ENCODE results near the gene SLC44A5. TPM values are rescaled to one million over a fixed set of nuclear protein-coding genes. Genes with fewer than 3 reads are reported as not detected.
"Not testable (repeated sequence)": the region's sequence is repeated elsewhere in the genome, so short reads cannot be mapped to it uniquely, and the experiment has no call there.

SLC44A5 gene
- total and polyA plus RNA-seq, 4 donors: 0.75 to 1.6 (median 1.1) TPM

- H3K27me3 ChIP-seq (ENCODE audit: control insufficient read depth in 1 of 2, insufficient read depth in 2 of 2, low read length in 1 of 2): no peaks in the 10 kb centered on the region
- DNase-seq (no peak), ATAC-seq (ENCODE audit: low FRiP score) (no peak)
- H3K36me3 ChIP-seq (ENCODE audit: control insufficient read depth in 1 of 2, insufficient read depth in 2 of 2, low read length in 1 of 2): no peaks in the 10 kb centered on the region
- H3K27ac ChIP-seq (ENCODE audit: low read depth in 1 of 2, low read length in 2 of 2): no peak overlapping the region
- no peaks in the 10 kb centered on the region for H3K4me1 ChIP-seq (ENCODE audit: control insufficient read depth in 1 of 2, insufficient read depth in 2 of 2, low read length in 2 of 2)
- H3K9me3 ChIP-seq (ENCODE audit: control insufficient read depth, low read length): no peaks in the 10 kb centered on the region
- WGBS, 2 donors: 78 to 84% methylated on average over 3 of the region's 3 CpGs
- intact Hi-C loops (cut with DNase I): no loop called here
- H3K4me3 ChIP-seq (ENCODE audit: low read length in 2 of 2): no peak overlapping the region
Measured at GRCh38 chr1:75292013-75292412, 318.9 kb downstream of the SLC44A5 start.

- no peak overlapping the region for H3K4me3 ChIP-seq (ENCODE audit: low read length in 2 of 2)
- intact Hi-C loops (cut with DNase I): no loop called here
- DNase-seq (no peak), ATAC-seq (ENCODE audit: low FRiP score) (no peak)
- no peaks in the 10 kb centered on the region for H3K9me3 ChIP-seq (ENCODE audit: control insufficient read depth, low read length)
- 55 to 66% methylated on average over 1 of the region's 1 CpG for WGBS, 2 donors
- no peaks in the 10 kb centered on the region for H3K27me3 ChIP-seq (ENCODE audit: control insufficient read depth in 1 of 2, insufficient read depth in 2 of 2, low read length in 1 of 2)
- H3K27ac ChIP-seq (ENCODE audit: low read depth in 1 of 2, low read length in 2 of 2): no peak overlapping the region
- H3K36me3 ChIP-seq (ENCODE audit: control insufficient read depth in 1 of 2, insufficient read depth in 2 of 2, low read length in 1 of 2): no peaks in the 10 kb centered on the region
- no peaks in the 10 kb centered on the region for H3K4me1 ChIP-seq (ENCODE audit: control insufficient read depth in 1 of 2, insufficient read depth in 2 of 2, low read length in 2 of 2)
Measured at GRCh38 chr1:75276385-75276784, 334.5 kb downstream of the SLC44A5 start.

GRCh38 chr1:75275631-75276030 is 335.3 kb downstream of the SLC44A5 start:
- intact Hi-C loops (cut with DNase I): no loop called here
- no peaks in the 10 kb centered on the region for H3K36me3 ChIP-seq (ENCODE audit: control insufficient read depth in 1 of 2, insufficient read depth in 2 of 2, low read length in 1 of 2)
- H3K9me3 ChIP-seq (ENCODE audit: control insufficient read depth, low read length): no peaks in the 10 kb centered on the region
- DNase-seq (no peak), ATAC-seq (ENCODE audit: low FRiP score) (no peak)
- H3K4me3 ChIP-seq (ENCODE audit: low read length in 2 of 2): no peak overlapping the region
- no peaks in the 10 kb centered on the region for H3K27me3 ChIP-seq (ENCODE audit: control insufficient read depth in 1 of 2, insufficient read depth in 2 of 2, low read length in 1 of 2)
- WGBS, 2 donors: 63 to 65% methylated on average over 1 of the region's 1 CpG
- H3K27ac ChIP-seq (ENCODE audit: low read depth in 1 of 2, low read length in 2 of 2): no peak overlapping the region
- H3K4me1 ChIP-seq (ENCODE audit: control insufficient read depth in 1 of 2, insufficient read depth in 2 of 2, low read length in 2 of 2): no peaks in the 10 kb centered on the region

GRCh38 chr1:75274920-75275506 is 335.9 kb downstream of the SLC44A5 start:
- no peaks in the 10 kb centered on the region for H3K9me3 ChIP-seq (ENCODE audit: control insufficient read depth, low read length)
- no peak overlapping the region for H3K4me3 ChIP-seq (ENCODE audit: low read length in 2 of 2)
- no peak for ATAC-seq (ENCODE audit: low FRiP score)
- DNase-seq: no peak
- H3K36me3 ChIP-seq (ENCODE audit: control insufficient read depth in 1 of 2, insufficient read depth in 2 of 2, low read length in 1 of 2): no peaks in the 10 kb centered on the region
- H3K27ac ChIP-seq (ENCODE audit: low read depth in 1 of 2, low read length in 2 of 2): no peak overlapping the region
- no peaks in the 10 kb centered on the region for H3K4me1 ChIP-seq (ENCODE audit: control insufficient read depth in 1 of 2, insufficient read depth in 2 of 2, low read length in 2 of 2)
- H3K27me3 ChIP-seq (ENCODE audit: control insufficient read depth in 1 of 2, insufficient read depth in 2 of 2, low read length in 1 of 2): no peaks in the 10 kb centered on the region
- intact Hi-C loops (cut with DNase I): no loop called here

DNA sequence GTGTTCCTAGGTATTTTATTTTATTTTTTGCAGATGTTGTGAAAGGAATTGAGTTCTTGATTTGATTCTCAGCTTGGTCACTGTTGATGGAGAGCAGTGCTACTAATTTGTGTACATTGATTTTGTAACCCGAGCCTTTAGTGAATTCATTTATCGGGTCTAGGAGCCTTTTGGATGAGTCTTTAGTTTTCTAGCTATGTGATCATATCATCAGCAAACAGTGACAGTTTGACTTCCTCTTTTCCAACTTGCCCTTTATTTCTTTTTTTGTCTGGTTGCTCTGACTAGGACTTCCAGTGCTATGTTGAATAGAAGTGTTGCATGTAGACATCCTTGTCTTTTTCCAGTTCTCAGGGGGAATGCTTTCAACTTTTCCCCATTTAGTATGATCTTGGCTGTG is 337.8 kb downstream of the SLC44A5 start:
- no peaks in the 10 kb centered on the region for H3K27me3 ChIP-seq (ENCODE audit: control insufficient read depth in 1 of 2, insufficient read depth in 2 of 2, low read length in 1 of 2)
- H3K27ac ChIP-seq (ENCODE audit: low read depth in 1 of 2, low read length in 2 of 2): no peak overlapping the region
- H3K36me3 ChIP-seq (ENCODE audit: control insufficient read depth in 1 of 2, insufficient read depth in 2 of 2, low read length in 1 of 2): no peaks in the 10 kb centered on the region
- ATAC-seq (ENCODE audit: low FRiP score) (no peak), DNase-seq (no peak)
- H3K9me3 ChIP-seq (ENCODE audit: control insufficient read depth, low read length): no peaks in the 10 kb centered on the region
- 90 to 91% methylated on average over 2 of the region's 2 CpGs for WGBS, 2 donors
- no peaks in the 10 kb centered on the region for H3K4me1 ChIP-seq (ENCODE audit: control insufficient read depth in 1 of 2, insufficient read depth in 2 of 2, low read length in 2 of 2)
- intact Hi-C loops (cut with DNase I): no loop called here
- H3K4me3 ChIP-seq (ENCODE audit: low read length in 2 of 2): no peak overlapping the region

DNA sequence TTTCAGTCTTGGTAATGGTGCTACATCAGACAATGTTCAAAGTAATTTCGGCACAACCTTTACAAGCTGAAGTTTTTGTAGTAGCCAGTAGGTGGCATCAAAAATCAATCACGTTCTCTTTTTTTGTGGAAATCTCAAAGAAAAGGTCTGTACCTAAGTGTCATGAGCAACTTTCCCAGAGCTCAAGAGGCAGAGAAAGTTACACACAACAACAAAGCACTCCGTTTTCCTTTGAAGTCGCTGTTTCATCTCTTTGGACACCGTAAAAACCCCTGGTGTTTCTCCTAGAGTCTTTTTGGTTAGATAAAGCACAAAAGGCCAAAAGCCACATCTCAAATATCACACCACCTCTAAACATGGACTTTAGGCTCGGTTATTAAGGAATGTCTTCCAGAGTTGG is 345.1 kb downstream of the SLC44A5 start:
- intact Hi-C loops (cut with DNase I): loop anchor here (2.0 to 10.0 kb wide), 2 partner anchors 367 to 369 kb away; no protein-coding TSS in a partner anchor
- H3K4me1 ChIP-seq (ENCODE audit: control insufficient read depth in 1 of 2, insufficient read depth in 2 of 2, low read length in 2 of 2): no peaks in the 10 kb centered on the region

DNA sequence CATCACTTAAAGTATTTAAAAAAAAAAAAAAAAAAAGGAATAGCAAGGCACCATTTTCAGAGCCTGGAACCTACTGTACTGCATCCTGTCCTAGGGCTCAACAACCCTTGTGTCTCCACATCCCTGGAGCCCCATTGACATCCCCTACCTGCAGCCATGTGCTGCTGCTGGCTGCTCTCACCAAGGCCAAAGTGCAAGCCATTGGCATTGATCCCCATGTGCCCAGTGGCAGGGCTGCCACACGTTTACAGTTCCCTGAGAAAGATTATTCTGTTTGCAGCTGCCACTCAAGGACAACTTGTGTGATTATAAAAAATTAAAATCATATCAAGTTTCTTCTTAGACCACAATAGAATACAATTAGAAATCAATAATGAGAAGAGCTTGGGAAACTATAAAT is 346.8 kb downstream of the SLC44A5 start:
- Histone ChIP-seq H3K36me3 (ENCODE audit: control insufficient read depth in 1 of 2, insufficient read depth in 2 of 2, low read length in 1 of 2) (no peaks in the 10 kb centered on the region), H3K4me1 (ENCODE audit: control insufficient read depth in 1 of 2, insufficient read depth in 2 of 2, low read length in 2 of 2) (no peaks in the 10 kb centered on the region), H3K4me3 (ENCODE audit: low read length in 2 of 2) (no peak overlapping the region), H3K27me3 (ENCODE audit: control insufficient read depth in 1 of 2, insufficient read depth in 2 of 2, low read length in 1 of 2) (no peaks in the 10 kb centered on the region), H3K9me3 (ENCODE audit: control insufficient read depth, low read length) (no peaks in the 10 kb centered on the region), H3K27ac (ENCODE audit: low read depth in 1 of 2, low read length in 2 of 2) (no peak overlapping the region)
- no peak for ATAC-seq (ENCODE audit: low FRiP score)
- 36 to 39% methylated on average over 1 of the region's 1 CpG for WGBS, 2 donors
- DNase-seq: no peak
- intact Hi-C loops (cut with DNase I): loop anchor here (2.0 to 10.0 kb wide), 2 partner anchors 369 to 371 kb away; no protein-coding TSS in a partner anchor

More for the DNA sequence above, 345.1 kb downstream of the SLC44A5 start:
- 9 to 10% methylated on average over 6 of the region's 6 CpGs for WGBS, 2 donors
- Histone ChIP-seq H3K36me3 (ENCODE audit: control insufficient read depth in 1 of 2, insufficient read depth in 2 of 2, low read length in 1 of 2) (no peaks in the 10 kb centered on the region), H3K9me3 (ENCODE audit: control insufficient read depth, low read length) (no peaks in the 10 kb centered on the region), H3K27me3 (ENCODE audit: control insufficient read depth in 1 of 2, insufficient read depth in 2 of 2, low read length in 1 of 2) (no peaks in the 10 kb centered on the region), H3K4me3 (ENCODE audit: low read length in 2 of 2) (no peak overlapping the region), H3K27ac (ENCODE audit: low read depth in 1 of 2, low read length in 2 of 2) (no peak overlapping the region)
- DNase-seq: no peak
- no peak for ATAC-seq (ENCODE audit: low FRiP score)

DNA sequence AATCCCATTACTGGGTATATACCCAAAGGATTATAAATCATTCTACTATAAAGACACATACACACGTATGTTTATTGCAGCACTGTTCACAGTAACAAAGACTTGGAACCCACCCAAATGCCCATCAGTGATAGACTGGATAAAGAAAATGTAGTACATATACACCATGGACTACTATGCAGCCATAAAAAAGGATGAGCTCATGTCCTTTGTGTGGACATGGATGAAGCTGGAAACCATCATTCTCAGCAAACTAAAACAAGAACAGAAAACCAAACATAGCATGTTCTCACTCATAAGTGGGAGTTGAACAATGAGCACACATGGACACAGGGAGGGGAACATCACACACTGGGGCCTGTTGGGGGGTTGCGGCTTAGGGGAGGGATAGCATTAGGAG is 347.3 kb downstream of the SLC44A5 start:
- intact Hi-C loops (cut with DNase I): loop anchor here (2.0 to 10.0 kb wide), 2 partner anchors 369 to 371 kb away; no protein-coding TSS in a partner anchor
- WGBS, 2 donors: 90 to 93% methylated on average over 2 of the region's 2 CpGs
- not testable (repeated sequence) for DNase-seq; H3K27ac ChIP-seq (ENCODE audit: low read depth in 1 of 2, low read length in 2 of 2); H3K36me3 ChIP-seq (ENCODE audit: control insufficient read depth in 1 of 2, insufficient read depth in 2 of 2, low read length in 1 of 2); ATAC-seq (ENCODE audit: low FRiP score); H3K27me3 ChIP-seq (ENCODE audit: control insufficient read depth in 1 of 2, insufficient read depth in 2 of 2, low read length in 1 of 2); H3K4me3 ChIP-seq (ENCODE audit: low read length in 2 of 2); H3K4me1 ChIP-seq (ENCODE audit: control insufficient read depth in 1 of 2, insufficient read depth in 2 of 2, low read length in 2 of 2); H3K9me3 ChIP-seq (ENCODE audit: control insufficient read depth, low read length)

DNA sequence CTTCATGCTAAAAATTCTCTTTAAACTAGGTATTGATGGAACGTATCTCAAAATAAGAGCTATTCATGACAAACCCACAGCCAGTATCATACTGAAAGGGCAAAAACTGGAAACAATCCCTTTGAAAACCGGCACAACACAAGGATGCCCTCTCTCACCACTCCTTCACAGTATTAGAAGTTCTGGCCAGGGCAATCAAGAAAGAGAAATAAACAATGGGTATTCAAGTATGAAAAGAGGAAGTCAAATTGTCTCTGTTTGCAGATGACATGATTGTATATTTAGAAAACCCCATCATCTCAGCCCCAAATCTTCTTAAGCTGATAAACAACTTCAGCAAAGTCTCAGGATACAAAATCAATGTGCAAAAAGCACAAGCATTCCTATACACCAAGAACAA is 349.0 kb downstream of the SLC44A5 start:
- 80 to 89% methylated on average over 2 of the region's 2 CpGs for WGBS, 2 donors
- H3K4me3 ChIP-seq (ENCODE audit: low read length in 2 of 2); H3K36me3 ChIP-seq (ENCODE audit: control insufficient read depth in 1 of 2, insufficient read depth in 2 of 2, low read length in 1 of 2); DNase-seq; H3K27me3 ChIP-seq (ENCODE audit: control insufficient read depth in 1 of 2, insufficient read depth in 2 of 2, low read length in 1 of 2); ATAC-seq (ENCODE audit: low FRiP score); H3K4me1 ChIP-seq (ENCODE audit: control insufficient read depth in 1 of 2, insufficient read depth in 2 of 2, low read length in 2 of 2); H3K27ac ChIP-seq (ENCODE audit: low read depth in 1 of 2, low read length in 2 of 2); H3K9me3 ChIP-seq (ENCODE audit: control insufficient read depth, low read length): not testable (repeated sequence)
- intact Hi-C loops (cut with DNase I): loop anchor here in 1 of 2 donors (10.0 kb wide), 1 partner anchor 373 kb away; no protein-coding TSS in a partner anchor
